Endodermal cell (in vitro differentiated cells): ENCODE results near the gene TRIM22. TPM values are rescaled to one million over a fixed set of nuclear protein-coding genes. Genes with fewer than 3 reads are reported as not detected.
A peak's percentile ranks its signal among the peaks of the same experiment; 100 is the strongest.

Experiments used
- DNase-seq: peaks from one replicate; pipeline ENCODE4 v3.0.0-alpha.2; 2017
- H3K27ac ChIP-seq: 2 replicates; pipeline ENCODE4 v1.5.1; 2013; ENCODE audit warnings: mild to moderate bottlenecking, low read depth, low read length, moderate library complexity
- H3K27me3 ChIP-seq: 2 replicates; pipeline ENCODE4 v1.6.1; 2013; ENCODE audit warnings: mild to moderate bottlenecking, low read length, moderate library complexity; ENCODE audit not compliant: insufficient read depth, control insufficient read depth, poor library complexity, severe bottlenecking
- H3K36me3 ChIP-seq: 2 replicates; pipeline ENCODE4 v1.7.0; 2013; ENCODE audit warnings: mild to moderate bottlenecking, low read length, moderate library complexity; ENCODE audit not compliant: control insufficient read depth, insufficient read depth
- H3K4me1 ChIP-seq: one replicate; pipeline ENCODE4 v1.7.0; 2013; ENCODE audit warnings: low read length; ENCODE audit not compliant: control insufficient read depth, insufficient read depth
- H3K4me3 ChIP-seq: 2 replicates; pipeline ENCODE4 v1.5.1; 2013; ENCODE audit warnings: mild to moderate bottlenecking, low read length, moderate library complexity
- H3K9ac ChIP-seq: 2 replicates; pipeline ENCODE4 v1.6.1; 2013; ENCODE audit warnings: mild to moderate bottlenecking, low read length, moderate library complexity; ENCODE audit not compliant: poor library complexity, severe bottlenecking; ENCODE audit errors: extremely low read depth
- H3K9me3 ChIP-seq: 2 replicates; pipeline ENCODE4 v1.6.1; 2013; ENCODE audit warnings: mild to moderate bottlenecking, low read length, moderate library complexity; ENCODE audit not compliant: control insufficient read depth
- H3K27ac Mint-ChIP-seq: 2 replicates; pipeline ENCODE4 v1.8.0; 2020; ENCODE audit warnings: mixed read lengths
- H3K27me3 Mint-ChIP-seq: 2 replicates; pipeline ENCODE4 v1.8.0; 2021; ENCODE audit warnings: mild to moderate bottlenecking, mixed read lengths; ENCODE audit not compliant: insufficient read depth
- H3K36me3 Mint-ChIP-seq: 2 replicates; pipeline ENCODE4 v1.8.0; 2020; ENCODE audit warnings: low read depth, mixed read lengths
- H3K4me1 Mint-ChIP-seq: 2 replicates; pipeline ENCODE4 v1.8.0; 2020; ENCODE audit warnings: mixed read lengths
- H3K4me3 Mint-ChIP-seq: 2 replicates; pipeline ENCODE4 v1.8.0; 2020; ENCODE audit warnings: mild to moderate bottlenecking, moderate library complexity, mixed read lengths
- H3K9me3 Mint-ChIP-seq: 2 replicates; pipeline ENCODE4 v1.8.0; 2020; ENCODE audit warnings: mild to moderate bottlenecking, mixed read lengths
- CTCF ChIP-seq: fragments of 200-600 bp; sonication (generic); conservative IDR thresholded peaks from 2 replicates; pipeline ENCODE4 v1.5.0; 2021; ENCODE audit warnings: antibody characterized with exemption, mild to moderate bottlenecking
- WGBS, 2 experiments: methylation state at CpG; one replicate each; pipeline versions ENCODE4 v1.1.5 to v1.1.7; 2013; ENCODE audit warnings: missing lambda C conversion rate in 2 of 2, mixed read lengths in 1 of 2; ENCODE audit not compliant: insufficient coverage in 1 of 2, insufficient read length in 1 of 2; 5-methylcytosine and 5-hydroxymethylcytosine counted together
- total RNA-seq, 2 donors: library from RNA; stranded (reverse); fragmentation: NEBNext Ultra II Directional in 1 of 2; extraction: Animal tissue kit (Norgen Biotek cat#: 25700) in 1 of 2; gene quantifications; 2 replicates in 1 of 2; 3 replicates in 1 of 2; pipeline ENCODE4 v1.2.1, GENCODE V29; 2021

The TRIM22 gene
- total RNA-seq, 2 donors from 2014 or later, result 1.1 to 3.1 TPM

- WGBS, 2 experiments, result 83 to 86% methylated on average over 1 of the region's 1 CpG
- Histone ChIP-seq H3K27me3 (no peaks in the 10 kb centered on the region), H3K27ac (no peak within 1 kb of the TSS), H3K36me3 (no peaks in the 10 kb centered on the region), H3K4me3 (no peak within 1 kb of the TSS), H3K9me3 (no peaks in the 10 kb centered on the region), H3K4me1 (no peaks in the 10 kb centered on the region), H3K9ac (no peak within 1 kb of the TSS)
- Mint-ChIP-seq H3K4me1 (no peaks in the 10 kb centered on the region), H3K4me3 (no peak within 1 kb of the TSS), H3K27me3 (peaks cover 3% of the 10 kb centered on the region), H3K36me3 (no peaks in the 10 kb centered on the region), H3K27ac (no peak within 1 kb of the TSS), H3K9me3 (no peaks in the 10 kb centered on the region)
- DNase-seq, result no peak
- no peak for TF ChIP-seq CTCF
These were observed 46.8 kb downstream of the TRIM22 start, which contains the start of gene OR56B1 for GRCh38 chr11:5736396-5736795. OR56B1 (plus strand) TSS chr11:5736448; CDS start chr11:5736517, 69 bp downstream.

- Histone ChIP-seq H3K27ac (no peak overlapping the region), H3K27me3 (no peaks in the 10 kb centered on the region), H3K4me3 (no peak overlapping the region), H3K36me3 (no peaks in the 10 kb centered on the region), H3K4me1 (no peaks in the 10 kb centered on the region), H3K9ac (no peak overlapping the region), H3K9me3 (no peaks in the 10 kb centered on the region)
- peaks cover 3% of the 10 kb centered on the region for H3K27me3 Mint-ChIP-seq
- no peaks in the 10 kb centered on the region for H3K9me3 Mint-ChIP-seq
- H3K4me3 Mint-ChIP-seq, result no peak overlapping the region
- no peak for DNase-seq
- H3K4me1 Mint-ChIP-seq, result no peaks in the 10 kb centered on the region
- TF ChIP-seq CTCF, result no peak
- no peaks in the 10 kb centered on the region for H3K36me3 Mint-ChIP-seq
- H3K27ac Mint-ChIP-seq, result no peak overlapping the region
These were observed 47.5 kb downstream of the TRIM22 start for GRCh38 chr11:5737091-5737490.

GRCh38 chr11:5737670-5738392 lies 48.2 kb downstream of the TRIM22 start:
- Histone ChIP-seq H3K27me3 (no peaks in the 10 kb centered on the region), H3K27ac (peak overlapping the region; percentile 6), H3K4me3 (no peak overlapping the region), H3K4me1 (no peaks in the 10 kb centered on the region), H3K9ac (no peak overlapping the region), H3K9me3 (no peaks in the 10 kb centered on the region), H3K36me3 (no peaks in the 10 kb centered on the region)
- Mint-ChIP-seq H3K9me3 (no peaks in the 10 kb centered on the region), H3K36me3 (no peaks in the 10 kb centered on the region), H3K4me1 (no peaks in the 10 kb centered on the region), H3K4me3 (no peak overlapping the region), H3K27me3 (peaks cover 3% of the 10 kb centered on the region), H3K27ac (no peak overlapping the region)
- DNase-seq, result no peak
- 89 to 95% methylated on average over 6 of the region's 6 CpGs for WGBS, 2 experiments
- no peak for TF ChIP-seq CTCF
